ENCODE measurements around the gene DPYD. TPM values are rescaled to one million over a fixed set of nuclear protein-coding genes. Genes with fewer than 3 reads are reported as not detected.

Gene DPYD
- total RNA-seq, 1 experiment from 2014 or later, result 0.46 TPM

- TF ChIP-seq AFF4 (CRISPR knock-in tag; IDR thresholded peaks at IDR 0.05; ENCODE audit: borderline replicate concordance) (no peak), HMGXB4 (CRISPR knock-in tag; IDR thresholded peaks at IDR 0.05) (no peak), ZNF425 (CRISPR knock-in tag; conservative IDR thresholded peaks at IDR 0.05) (no peak), MYBL2 (CRISPR knock-in tag; IDR thresholded peaks at IDR 0.05) (no peak), NFATC4 (CRISPR knock-in tag; IDR thresholded peaks at IDR 0.05) (no peak), JUN (CRISPR knock-in tag; IDR thresholded peaks at IDR 0.05) (no peak)
These were observed 192.4 kb downstream of the DPYD start (continued) for GRCh38 chr1:97728436-97728835.

- Mint-ChIP-seq H3K9me3 (no peaks in the 10 kb centered on the region), H3K27me3 (ENCODE audit: low read depth) (no peaks in the 10 kb centered on the region), H3K4me1 (no peaks in the 10 kb centered on the region), H3K27ac (no peak overlapping the region), H3K4me3 (no peak overlapping the region), H3K36me3 (no peaks in the 10 kb centered on the region)
- DNase-seq (ENCODE audit: low spot score), result no peak
- ChIA-PET CTCF (no interaction called here), POLR2A (no interaction called here)
- no peak for ATAC-seq
- TF ChIP-seq SOX15 (CRISPR knock-in tag; IDR thresholded peaks at IDR 0.05), result no peak
- TF ChIP-seq PRRX2 (CRISPR knock-in tag; IDR thresholded peaks at IDR 0.05), result no peak
- no peak for TF ChIP-seq TCF7 (CRISPR knock-in tag; IDR thresholded peaks at IDR 0.05; ENCODE audit: low read depth)
- TF ChIP-seq ESRRA (CRISPR knock-in tag; IDR thresholded peaks at IDR 0.05; ENCODE audit: borderline replicate concordance), result no peak
- TF ChIP-seq ERG (CRISPR knock-in tag; IDR thresholded peaks at IDR 0.05), result no peak
- no peak for TF ChIP-seq AFF4 (CRISPR knock-in tag; IDR thresholded peaks at IDR 0.05; ENCODE audit: borderline replicate concordance)
These were observed 193.8 kb downstream of the DPYD start for GRCh38 chr1:97727029-97727428.

Measured in WTC11 (cell line).